HepG2 (cell line): ENCODE measurements around the gene SEMA7A. TPM values are rescaled to one million over a fixed set of nuclear protein-coding genes. Genes with fewer than 3 reads are reported as not detected.

Source experiments
- ADNP ChIP-seq: sonication (generic); formaldehyde crosslinking; IDR thresholded peaks from 2 replicates; pipeline ENCODE4 v1.4.0; 2020; ENCODE audit warnings: missing genetic modification reagents
- BCL6 ChIP-seq: IDR thresholded peaks from 2 replicates; pipeline ENCODE4 v1.6.1; 2016; ENCODE audit warnings: missing genetic modification reagents, missing compliant biosample characterization
- CENPX ChIP-seq: sonication (generic); formaldehyde crosslinking; IDR thresholded peaks from 2 replicates; pipeline ENCODE4 v1.9.0; 2021; ENCODE audit warnings: mild to moderate bottlenecking, missing genetic modification reagents, moderate library complexity
- CHCHD3 ChIP-seq: sonication (generic); formaldehyde crosslinking; IDR thresholded peaks from 2 replicates; pipeline ENCODE4 v1.8.0; 2022; ENCODE audit warnings: mild to moderate bottlenecking, missing genetic modification reagents, moderate library complexity
- CREM ChIP-seq, 2 experiments: sonication (generic) in 1 of 2; formaldehyde crosslinking in 1 of 2; IDR thresholded peaks; 2 replicates each; pipeline versions ENCODE4 v1.4.0 to v1.6.1; 2016 to 2020; ENCODE audit warnings: antibody characterized with exemption in 1 of 2, mild to moderate bottlenecking in 1 of 2, missing genetic modification reagents in 1 of 2
- DBP ChIP-seq: sonication (generic); formaldehyde crosslinking; IDR thresholded peaks from 2 replicates; pipeline ENCODE4 v1.4.0; 2020; ENCODE audit warnings: missing genetic modification reagents; ENCODE audit errors: not compliant biosample characterization
- GATAD2A ChIP-seq: IDR thresholded peaks from 2 replicates; pipeline ENCODE4 v1.6.1; 2016
- HOXA3 ChIP-seq: sonication (generic); formaldehyde crosslinking; IDR thresholded peaks from 2 replicates; pipeline ENCODE4 v1.5.0; 2020; ENCODE audit warnings: missing genetic modification reagents
- MBNL3 ChIP-seq: fragments of 250-450 bp; sonication (Bioruptor Pico); conservative IDR thresholded peaks from 2 replicates; pipeline ENCODE4 v1.8.0; 2022; ENCODE audit warnings: mild to moderate bottlenecking, inconsistent platforms
- REST ChIP-seq, 2 experiments: IDR thresholded peaks; 2 replicates each; pipeline ENCODE4 v1.6.1; 2011 to 2012; ENCODE audit warnings: low read length in 2 of 2, borderline replicate concordance in 1 of 2, low read depth in 1 of 2, mild to moderate bottlenecking in 1 of 2, moderate library complexity in 1 of 2
- SIN3A ChIP-seq: IDR thresholded peaks from 2 replicates; pipeline ENCODE4 v1.6.1; 2011; ENCODE audit warnings: low read depth, mild to moderate bottlenecking, control low read depth, low read length, borderline replicate concordance
- SOX6 ChIP-seq, 2 experiments: fragments of 450-650 bp in 1 of 2; sonication (generic) in 1 of 2; formaldehyde crosslinking in 1 of 2; IDR thresholded peaks; 2 replicates each; pipeline versions ENCODE4 v1.4.0 to v1.6.1; 2017 to 2020; ENCODE audit warnings: antibody characterized with exemption in 1 of 2, mild to moderate bottlenecking in 1 of 2, missing genetic modification reagents in 1 of 2
- SP4 ChIP-seq: sonication (generic); formaldehyde crosslinking; IDR thresholded peaks from 2 replicates; pipeline ENCODE4 v1.8.1; 2023; ENCODE audit warnings: mild to moderate bottlenecking, missing genetic modification reagents
- THAP7 ChIP-seq: sonication (generic); formaldehyde crosslinking; IDR thresholded peaks from 2 replicates; pipeline ENCODE4 v1.8.1; 2023; ENCODE audit warnings: mild to moderate bottlenecking, missing genetic modification reagents
- ZFP36L1 ChIP-seq: sonication (generic); formaldehyde crosslinking; IDR thresholded peaks from 2 replicates; pipeline ENCODE4 v1.8.0; 2022; ENCODE audit warnings: mild to moderate bottlenecking, missing genetic modification reagents, moderate library complexity
- ZNF367 ChIP-seq: sonication (generic); formaldehyde crosslinking; IDR thresholded peaks from 2 replicates; pipeline ENCODE4 v1.4.0; 2020; ENCODE audit warnings: missing genetic modification reagents, borderline replicate concordance
- ZNF75D ChIP-seq: sonication (generic); formaldehyde crosslinking; IDR thresholded peaks from 2 replicates; pipeline ENCODE4 v1.8.1; 2023; ENCODE audit warnings: missing genetic modification reagents, mild to moderate bottlenecking, borderline replicate concordance
- ZNF784 ChIP-seq: sonication (generic); formaldehyde crosslinking; IDR thresholded peaks from 2 replicates; pipeline ENCODE4 v1.5.1; 2020; ENCODE audit warnings: missing genetic modification reagents, mild to moderate bottlenecking, borderline replicate concordance
- polyA plus RNA-seq, 8 experiments: library from polyadenylated mRNA; depleted of rRNA in 3 of 8; stranded (reverse) in 7 of 8; unstranded in 1 of 8; fragments of >200 nt; fragmentation: Illumina TruSeq in 4 of 8; extraction: Trizol in 4 of 8; gene quantifications; 2 replicates each; pipeline versions ENCODE4 v1.2.1 to v1.2.3, GENCODE V29; 2011 to 2016; ENCODE audit warnings: low read depth in 4 of 8, missing spikeins in 1 of 8, mixed read lengths in 1 of 8; ENCODE audit not compliant: insufficient read depth in 1 of 8
- total RNA-seq, 5 experiments: library from RNA; depleted of rRNA; stranded (reverse); fragments of >200 nt; fragmentation: Illumina TruSeq; extraction: Trizol; gene quantifications; 2 replicates each; pipeline ENCODE4 v1.2.3, GENCODE V29; 2016; ENCODE audit warnings: low read depth in 1 of 5
- TF ChIP-seq, protein P1 (sequence below): fragments of 450-650 bp; IDR thresholded peaks from 2 replicates; pipeline ENCODE4 v1.6.1; 2017
- TF ChIP-seq, protein P2 (sequence below): sonication (generic); formaldehyde crosslinking; IDR thresholded peaks from 2 replicates; pipeline ENCODE4 v1.4.0; 2020; ENCODE audit warnings: mild to moderate bottlenecking, missing genetic modification reagents

The SEMA7A gene
- total and polyA plus RNA-seq, 2 of the 13 experiments (the other 11 are each of a cell fraction or from before 2014, with no cell fraction given) = 9.0 to 15.8 TPM

- TF ChIP-seq REST (IDR thresholded peaks at IDR 0.05; ENCODE audit: borderline replicate concordance in 1 of 2, low read depth in 1 of 2, low read length in 2 of 2) = no peak
- no peak for TF ChIP-seq ZFP36L1 (CRISPR knock-in tag)
- peak; percentile 46; the same call in 1 of the 2 replicates for TF ChIP-seq BCL6 (CRISPR knock-in tag)
- TF ChIP-seq SIN3A = no peak
- no peak for TF ChIP-seq MBNL3 (CRISPR knock-in tag)
- TF ChIP-seq CENPX (CRISPR knock-in tag) = no peak
- TF ChIP-seq ZNF75D (CRISPR knock-in tag) = no peak
- TF ChIP-seq, protein P1, sequence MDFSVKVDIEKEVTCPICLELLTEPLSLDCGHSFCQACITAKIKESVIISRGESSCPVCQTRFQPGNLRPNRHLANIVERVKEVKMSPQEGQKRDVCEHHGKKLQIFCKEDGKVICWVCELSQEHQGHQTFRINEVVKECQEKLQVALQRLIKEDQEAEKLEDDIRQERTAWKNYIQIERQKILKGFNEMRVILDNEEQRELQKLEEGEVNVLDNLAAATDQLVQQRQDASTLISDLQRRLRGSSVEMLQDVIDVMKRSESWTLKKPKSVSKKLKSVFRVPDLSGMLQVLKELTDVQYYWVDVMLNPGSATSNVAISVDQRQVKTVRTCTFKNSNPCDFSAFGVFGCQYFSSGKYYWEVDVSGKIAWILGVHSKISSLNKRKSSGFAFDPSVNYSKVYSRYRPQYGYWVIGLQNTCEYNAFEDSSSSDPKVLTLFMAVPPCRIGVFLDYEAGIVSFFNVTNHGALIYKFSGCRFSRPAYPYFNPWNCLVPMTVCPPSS = no peak
- TF ChIP-seq HOXA3 (CRISPR knock-in tag) = no peak
- TF ChIP-seq THAP7 (CRISPR knock-in tag) = no peak
- TF ChIP-seq, protein P2, sequence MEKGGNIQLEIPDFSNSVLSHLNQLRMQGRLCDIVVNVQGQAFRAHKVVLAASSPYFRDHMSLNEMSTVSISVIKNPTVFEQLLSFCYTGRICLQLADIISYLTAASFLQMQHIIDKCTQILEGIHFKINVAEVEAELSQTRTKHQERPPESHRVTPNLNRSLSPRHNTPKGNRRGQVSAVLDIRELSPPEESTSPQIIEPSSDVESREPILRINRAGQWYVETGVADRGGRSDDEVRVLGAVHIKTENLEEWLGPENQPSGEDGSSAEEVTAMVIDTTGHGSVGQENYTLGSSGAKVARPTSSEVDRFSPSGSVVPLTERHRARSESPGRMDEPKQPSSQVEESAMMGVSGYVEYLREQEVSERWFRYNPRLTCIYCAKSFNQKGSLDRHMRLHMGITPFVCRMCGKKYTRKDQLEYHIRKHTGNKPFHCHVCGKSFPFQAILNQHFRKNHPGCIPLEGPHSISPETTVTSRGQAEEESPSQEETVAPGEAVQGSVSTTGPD = no peak
- TF ChIP-seq ZNF367 = no peak
- no peak for TF ChIP-seq CREM (IDR thresholded peaks at IDR 0.05)
- no peak for TF ChIP-seq CREM (CRISPR knock-in tag; IDR thresholded peaks at IDR 0.05)
- TF ChIP-seq SP4 (CRISPR knock-in tag) = peak; percentile 51
- no peak for TF ChIP-seq DBP (CRISPR knock-in tag)
- TF ChIP-seq ZNF784 (CRISPR knock-in tag) = no peak
- peak; percentile 55 for TF ChIP-seq GATAD2A (CRISPR knock-in tag)
- no peak for TF ChIP-seq SOX6 (IDR thresholded peaks at IDR 0.05)
- 0 out of 2 replicates have a peak, but pooled peaks have one; percentile 7 for TF ChIP-seq SOX6 (CRISPR knock-in tag; IDR thresholded peaks at IDR 0.05)
- no peak for TF ChIP-seq CHCHD3 (CRISPR knock-in tag)
- no peak for TF ChIP-seq ADNP (CRISPR knock-in tag)
These were observed 51.5 kb downstream of the SEMA7A start (continued) for GRCh38 chr15:74382004-74382816.
